HUES64 (cell line): ENCODE measurements around the gene MRGPRX4.

Experiments
- H3K27ac ChIP-seq: 2 replicates; pipeline ENCODE4 v1.7.0; 2013; ENCODE audit warnings: low read depth, low read length, inconsistent platforms
- H3K27me3 ChIP-seq: 2 replicates; pipeline ENCODE4 v1.6.1; 2013; ENCODE audit warnings: mild to moderate bottlenecking, low read length; ENCODE audit not compliant: insufficient read depth
- H3K36me3 ChIP-seq: 2 replicates; pipeline ENCODE4 v1.6.1; 2013; ENCODE audit warnings: mild to moderate bottlenecking, low read length; ENCODE audit not compliant: insufficient read depth
- H3K4me1 ChIP-seq: 2 replicates; pipeline ENCODE4 v1.6.1; 2013; ENCODE audit warnings: mild to moderate bottlenecking, low read length, moderate library complexity; ENCODE audit not compliant: insufficient read depth
- H3K4me3 ChIP-seq: 2 replicates; pipeline ENCODE4 v1.5.1; 2013; ENCODE audit warnings: mild to moderate bottlenecking, low read length, moderate library complexity
- H3K9ac ChIP-seq: 2 replicates; pipeline ENCODE4 v1.6.1; 2013; ENCODE audit warnings: mild to moderate bottlenecking, low read depth, low read length
- H3K9me3 ChIP-seq: 2 replicates; pipeline ENCODE4 v1.6.1; 2013; ENCODE audit warnings: low read depth, low read length; ENCODE audit not compliant: insufficient read depth
- WGBS: fragments of 150-250, 120-280 bp; methylation state at CpG from one replicate; pipeline ENCODE4 v1.1.7; 2013; ENCODE audit warnings: missing lambda C conversion rate; 5-methylcytosine and 5-hydroxymethylcytosine counted together

Gene MRGPRX4

DNA sequence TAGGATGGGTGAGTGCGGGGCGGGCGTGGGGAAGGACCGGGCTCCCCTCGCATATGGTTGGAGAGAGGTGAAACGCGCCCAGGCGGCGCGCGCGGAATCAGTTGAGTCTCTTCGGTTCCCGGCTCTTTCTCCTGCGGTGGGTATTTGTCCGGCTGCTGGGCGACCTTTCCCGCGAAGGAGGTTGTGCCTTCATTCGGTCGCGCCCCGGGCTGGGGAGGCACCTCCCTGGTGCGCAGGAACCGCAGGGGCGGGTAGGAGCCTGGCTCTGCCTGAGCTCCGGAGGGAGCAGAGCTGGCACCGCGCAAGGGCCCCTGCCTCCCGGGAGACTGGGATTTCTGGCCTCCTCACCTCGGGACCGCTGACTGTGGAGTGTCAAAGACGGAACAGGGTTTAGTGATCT, 36.4 kb downstream of the MRGPRX4 start:
- Histone ChIP-seq H3K27me3 (no peaks in the 10 kb centered on the region), H3K9ac (no peak overlapping the region), H3K4me1 (no peaks in the 10 kb centered on the region), H3K4me3 (no peak overlapping the region), H3K9me3 (no peaks in the 10 kb centered on the region), H3K36me3 (no peaks in the 10 kb centered on the region), H3K27ac (no peak overlapping the region)
- 94% methylated on average over 33 of the region's 33 CpGs for WGBS

DNA sequence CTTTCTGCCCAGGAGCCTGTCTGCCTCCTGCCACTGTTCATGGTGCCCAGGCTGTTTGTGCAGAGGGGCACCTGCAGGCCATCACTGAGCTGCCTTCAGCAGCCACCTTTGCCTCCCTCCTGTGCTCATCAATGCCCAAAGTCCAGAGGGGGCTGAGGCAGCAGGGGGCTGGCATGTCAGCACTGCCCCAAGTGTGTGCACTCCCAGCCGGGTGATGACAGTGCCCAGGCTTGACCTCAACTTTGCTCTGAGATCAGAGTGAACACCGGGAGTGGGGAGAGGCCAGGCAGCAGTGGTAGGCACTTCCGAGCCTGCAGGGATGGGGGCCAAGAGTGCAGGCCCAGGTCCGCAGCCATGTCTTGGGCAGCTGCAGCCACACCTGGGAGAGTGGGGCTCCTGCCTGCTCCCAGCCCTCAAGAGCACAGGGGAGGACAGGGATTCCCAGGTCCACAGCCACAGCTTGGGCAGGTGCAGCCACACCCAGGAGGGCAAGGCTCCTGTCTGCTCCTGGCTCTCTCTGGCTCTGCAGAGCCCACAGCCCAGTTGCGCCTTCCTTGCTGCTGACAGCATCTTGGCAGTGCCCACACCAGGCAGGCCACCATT, 48.7 kb downstream of the MRGPRX4 start:
- Histone ChIP-seq H3K4me1 (no peaks in the 10 kb centered on the region), H3K27ac (no peak overlapping the region), H3K9me3 (no peaks in the 10 kb centered on the region; the same call in 1 of the 2 replicates), H3K4me3 (no peak overlapping the region), H3K27me3 (peaks cover 3% of the 10 kb centered on the region; the same call in 1 of the 2 replicates), H3K36me3 (no peaks in the 10 kb centered on the region), H3K9ac (no peak overlapping the region)
- WGBS: 93% methylated on average over 5 of the region's 5 CpGs

- Histone ChIP-seq H3K27ac (no peak overlapping the region), H3K36me3 (no peaks in the 10 kb centered on the region), H3K27me3 (no peaks in the 10 kb centered on the region), H3K4me1 (no peaks in the 10 kb centered on the region), H3K9ac (no peak overlapping the region), H3K9me3 (no peaks in the 10 kb centered on the region; the same call in 1 of the 2 replicates), H3K4me3 (no peak overlapping the region)
- WGBS: 91% methylated on average over 2 of the region's 3 CpGs
Observed at GRCh38 chr11:18222814-18223421, 50.3 kb downstream of the MRGPRX4 start.
